SK-N-SH (cell line): Measurements from ENCODE around the gene CNTNAP1. TPM values are rescaled to one million over a fixed set of nuclear protein-coding genes. Genes with fewer than 3 reads are reported as not detected.
A peak's percentile ranks its signal among the peaks of the same experiment; 100 is the strongest.

Experiments used
- CTCF ChIA-PET: fragments of 300-600, 350-600 bp; formaldehyde crosslinking; extraction: SDS; loops from one replicate; lab custom pipeline; 2021; lab: Yijun Ruan, JAX
- POLR2A ChIA-PET: fragments of 350-600 bp; sonication (Branson Sonifier 250); formaldehyde crosslinking; extraction: SDS; loops from one replicate; lab custom pipeline; 2020; ENCODE audit warnings: antibody characterized with exemption, inconsistent platforms; lab: Yijun Ruan, JAX
- DNase-seq: peaks from one replicate; pipeline ENCODE4 v3.0.0; 2012
- H2AFZ ChIP-seq: fragments of 200-600 bp; sonication (generic); 2 replicates; pipeline ENCODE4 v1.8.1; 2016; ENCODE audit warnings: antibody characterized with exemption, mild to moderate bottlenecking, low read depth
- H3F3A ChIP-seq: fragments of 200-600 bp; sonication (generic); replicated peaks from 2 replicates; pipeline ENCODE3; 2016; ENCODE audit warnings: antibody characterized with exemption, mild to moderate bottlenecking; ENCODE audit not compliant: insufficient read depth
- H3K27ac ChIP-seq, 2 experiments: fragments of 200-500 bp in 1 of 2; fragments of 200-600 bp in 1 of 2; sonication (Bioruptor generic) in 1 of 2; sonication (generic), shearing (Covaris generic) in 1 of 2; 2 replicates each; pipeline versions ENCODE4 v1.5.1 to v1.6.1; 2014 to 2016; ENCODE audit warnings: low read depth in 2 of 2, inconsistent platforms in 1 of 2, low read length in 1 of 2, mild to moderate bottlenecking in 1 of 2, mixed read lengths in 1 of 2
- H3K27me3 ChIP-seq: fragments of 200-600 bp; sonication (generic), shearing (Covaris generic); 2 replicates; pipeline ENCODE4 v1.6.1; 2016; ENCODE audit warnings: mixed run types; ENCODE audit not compliant: insufficient read depth
- H3K36me3 ChIP-seq, 2 experiments: fragments of 200-500 bp in 1 of 2; fragments of 200-600 bp in 1 of 2; sonication (Bioruptor generic) in 1 of 2; sonication (generic) in 1 of 2; replicated peaks in 1 of 2; 2 replicates each; pipeline versions ENCODE3 to v1.5.1; 2014 to 2016; ENCODE audit warnings: low read length in 1 of 2, mild to moderate bottlenecking in 1 of 2; ENCODE audit not compliant: insufficient read depth in 2 of 2, control insufficient read depth in 1 of 2
- H3K4me1 ChIP-seq, 2 experiments: fragments of 200-500 bp in 1 of 2; fragments of 200-600 bp in 1 of 2; sonication (Bioruptor generic) in 1 of 2; sonication (generic), shearing (Covaris generic) in 1 of 2; 2 replicates each; pipeline versions ENCODE4 v1.5.1 to v1.6.1; 2014 to 2016; ENCODE audit warnings: low read depth in 1 of 2, low read length in 1 of 2, mixed run types in 1 of 2; ENCODE audit not compliant: insufficient read depth in 2 of 2, control insufficient read depth in 1 of 2
- H3K4me2 ChIP-seq: fragments of 200-600 bp; sonication (generic), shearing (Covaris generic); 2 replicates; pipeline ENCODE4 v1.6.1; 2017; ENCODE audit warnings: mixed run types
- H3K4me3 ChIP-seq, 2 experiments: fragments of 200-500 bp in 1 of 2; fragments of 200-600 bp in 1 of 2; sonication (Bioruptor generic) in 1 of 2; sonication (generic), shearing (Covaris generic) in 1 of 2; 2 replicates each; pipeline versions ENCODE4 v1.5.1 to v1.8.1; 2014 to 2016; ENCODE audit warnings: low read depth in 2 of 2, inconsistent platforms in 1 of 2, low read length in 1 of 2, mild to moderate bottlenecking in 1 of 2, mixed read lengths in 1 of 2, moderate library complexity in 1 of 2
- H3K79me2 ChIP-seq: fragments of 200-600 bp; sonication (generic); 2 replicates; pipeline ENCODE4 v1.8.1; 2017; ENCODE audit warnings: mild to moderate bottlenecking; ENCODE audit not compliant: insufficient read depth
- H3K9ac ChIP-seq: fragments of 200-600 bp; sonication (generic); 2 replicates; pipeline ENCODE4 v1.6.1; 2017; ENCODE audit warnings: mixed run types
- H3K9me2 ChIP-seq: fragments of 200-600 bp; sonication (generic); 2 replicates; pipeline ENCODE4 v1.6.1; 2017; ENCODE audit warnings: mixed run types
- H3K9me3 ChIP-seq: fragments of 200-600 bp; sonication (generic); 2 replicates; pipeline ENCODE4 v1.6.1; 2017; ENCODE audit warnings: mixed run types, mild to moderate bottlenecking, moderate library complexity
- H4K20me1 ChIP-seq: fragments of 200-600 bp; sonication (generic); 2 replicates; pipeline ENCODE4 v1.6.1; 2017; ENCODE audit warnings: mild to moderate bottlenecking, mixed run types; ENCODE audit not compliant: insufficient read depth
- CHD2 ChIP-seq: fragments of 150-350 bp; IDR thresholded peaks from 2 replicates; pipeline ENCODE4 v1.6.1; 2018; ENCODE audit warnings: low read length; ENCODE audit not compliant: partially characterized antibody
- EP300 ChIP-seq, 2 experiments: IDR thresholded peaks; 2 replicates each; pipeline versions ENCODE4 v1.4.0 to v1.6.1; 2012; ENCODE audit warnings: borderline replicate concordance in 1 of 2, low read depth in 1 of 2, low read length in 1 of 2
- EZH2phosphoT487 ChIP-seq: fragments of 200-600 bp; sonication (generic); IDR thresholded peaks from 2 replicates; pipeline ENCODE4 v1.6.1; 2017; ENCODE audit warnings: low read depth, mixed run types, mild to moderate bottlenecking, antibody characterized with exemption, moderate library complexity, borderline replicate concordance
- FOSL2 ChIP-seq: IDR thresholded peaks from 2 replicates; pipeline ENCODE4 v1.4.0; 2012; ENCODE audit warnings: low read depth, mild to moderate bottlenecking, moderate library complexity, borderline replicate concordance
- FOXJ3 ChIP-seq: sonication (generic); formaldehyde crosslinking; IDR thresholded peaks from 2 replicates; pipeline ENCODE4 v1.5.1; 2020; ENCODE audit warnings: mild to moderate bottlenecking, missing genetic modification reagents
- FOXM1 ChIP-seq: IDR thresholded peaks from 2 replicates; pipeline ENCODE4 v1.4.0; 2012; ENCODE audit warnings: low read depth, mild to moderate bottlenecking
- GATA2 ChIP-seq: sonication (generic); formaldehyde crosslinking; IDR thresholded peaks from 2 replicates; pipeline ENCODE4 v1.5.0; 2020; ENCODE audit warnings: mild to moderate bottlenecking, missing genetic modification reagents
- JUND ChIP-seq: IDR thresholded peaks from 2 replicates; pipeline ENCODE4 v1.4.0; 2012
- NRF1 ChIP-seq: IDR thresholded peaks from 2 replicates; pipeline ENCODE4 v1.6.1; 2012; ENCODE audit warnings: low read depth, mild to moderate bottlenecking, low read length
- POLR2AphosphoS5 ChIP-seq: IDR thresholded peaks from 2 replicates; pipeline ENCODE4 v1.6.1; 2012; ENCODE audit warnings: low read depth, low read length
- RCOR1 ChIP-seq: fragments of 150-350 bp; IDR thresholded peaks from 2 replicates; pipeline ENCODE4 v1.6.1; 2017; ENCODE audit warnings: antibody characterized with exemption, low read length
- RFX5 ChIP-seq: IDR thresholded peaks from 2 replicates; pipeline ENCODE4 v1.6.1; 2012; ENCODE audit warnings: mild to moderate bottlenecking, improper control_type of control experiment, low read length
- RXRA ChIP-seq: IDR thresholded peaks from 2 replicates; pipeline ENCODE4 v1.4.0; 2012; ENCODE audit warnings: low read depth, mild to moderate bottlenecking, borderline replicate concordance
- SIN3A ChIP-seq: IDR thresholded peaks from 2 replicates; pipeline ENCODE4 v1.6.1; 2012; ENCODE audit warnings: low read depth, mild to moderate bottlenecking, low read length, moderate library complexity, borderline replicate concordance
- SMC3 ChIP-seq: IDR thresholded peaks from 2 replicates; pipeline ENCODE4 v1.6.1; 2012; ENCODE audit warnings: low read depth, low read length, improper control_type of control experiment
- YY1 ChIP-seq: IDR thresholded peaks from 2 replicates; pipeline ENCODE4 v1.4.0; 2012; ENCODE audit warnings: low read depth, mild to moderate bottlenecking
- ZBTB33 ChIP-seq: IDR thresholded peaks from 2 replicates; pipeline ENCODE4 v1.4.0; 2012; ENCODE audit warnings: low read depth, borderline replicate concordance
- WGBS: methylation state at CpG from one replicate; pipeline ENCODE4 v1.1.6; 2017; ENCODE audit warnings: low lambda C conversion rate; 5-methylcytosine and 5-hydroxymethylcytosine counted together
- polyA plus RNA-seq, 3 experiments: library from polyadenylated mRNA; depleted of rRNA; stranded (reverse); fragments of >200 nt; gene quantifications; 2 replicates each; pipeline ENCODE4 v1.2.3, GENCODE V29; 2012
- TF ChIP-seq, protein P1 (sequence below): fragments of 150-350 bp; IDR thresholded peaks from 2 replicates; pipeline ENCODE4 v1.6.1; 2017; ENCODE audit warnings: antibody characterized with exemption, low read length, low read depth, borderline replicate concordance

The CNTNAP1 gene
- polyA plus RNA-seq, 1 of the 3 experiments (the other 2 are of a cell fraction) = 92.7 TPM

DNA sequence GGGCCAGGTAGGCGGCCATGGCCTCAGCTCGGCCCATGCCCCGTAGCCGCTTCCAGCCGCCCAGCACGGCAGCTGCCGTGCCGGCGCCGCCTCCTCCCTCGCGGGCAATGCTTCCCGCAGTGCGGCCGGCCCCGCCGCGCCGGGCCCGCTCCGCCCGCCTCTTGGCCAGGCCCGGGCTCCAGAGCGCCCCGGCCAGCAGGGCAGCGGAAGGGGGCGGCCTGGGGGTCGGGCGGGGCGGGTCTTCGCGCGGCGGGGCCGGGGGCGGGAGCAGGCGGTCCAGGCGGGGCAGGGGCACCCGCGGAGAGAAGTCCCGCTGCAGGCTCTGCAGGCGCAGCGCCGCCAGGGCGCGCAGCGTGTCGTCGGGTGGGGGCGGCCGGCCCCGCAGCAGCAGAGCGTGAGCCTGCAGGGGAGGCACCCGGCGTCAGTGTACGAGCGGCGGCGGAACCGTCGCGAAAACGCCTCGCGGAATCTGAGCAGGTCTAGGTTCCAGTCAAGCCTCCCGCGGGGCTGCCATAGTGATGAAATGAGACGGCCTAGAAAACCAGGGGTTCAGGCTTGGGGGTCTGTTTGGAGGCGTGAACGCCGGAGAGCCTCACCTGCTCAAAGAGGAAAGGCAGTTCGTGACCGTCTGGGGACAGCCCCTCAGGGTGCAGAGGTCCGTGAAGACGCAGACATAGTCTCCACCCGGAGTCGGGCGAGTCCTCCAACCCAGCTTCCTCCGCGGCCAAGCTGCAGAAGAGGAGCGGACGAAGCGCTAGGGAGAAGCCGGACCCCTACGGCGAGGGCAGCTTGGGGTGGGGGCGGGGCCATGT is 12.1 kb upstream of the CNTNAP1 start:
- Histone ChIP-seq H3K27me3 (no peaks in the 10 kb centered on the region), H3K4me1 (peaks cover 17 to 44% of the 10 kb centered on the region in 2 experiments), H3F3A (peaks cover 18% of the 10 kb centered on the region), H3K79me2 (peaks cover 30% of the 10 kb centered on the region), H2AFZ (no peak overlapping the region), H3K4me2 (no peak overlapping the region), H3K36me3 (peaks cover 32 to 58% of the 10 kb centered on the region in 2 experiments), H3K9me2 (no peaks in the 10 kb centered on the region), H4K20me1 (peaks cover 18% of the 10 kb centered on the region), H3K4me3 (no peak overlapping the region), H3K9ac (no peak overlapping the region), H3K9me3 (no peaks in the 10 kb centered on the region), H3K27ac (peak overlapping the region in 1 of 2 experiments; percentile 69; a peak in 1 of 4 replicates)
- POLR2A ChIA-PET = no interaction called here
- TF ChIP-seq RXRA = no peak
- DNase-seq = peak; percentile 29
- WGBS = 96% methylated on average over 81 of the region's 87 CpGs
- CTCF ChIA-PET = interaction anchor here (1.2 to 6.2 kb wide), 5 partner anchors 9 to 92 kb away, joined by 3 to 37 read pairs (median 4); partner anchors contain the start of gene PSMC3IP

DNA sequence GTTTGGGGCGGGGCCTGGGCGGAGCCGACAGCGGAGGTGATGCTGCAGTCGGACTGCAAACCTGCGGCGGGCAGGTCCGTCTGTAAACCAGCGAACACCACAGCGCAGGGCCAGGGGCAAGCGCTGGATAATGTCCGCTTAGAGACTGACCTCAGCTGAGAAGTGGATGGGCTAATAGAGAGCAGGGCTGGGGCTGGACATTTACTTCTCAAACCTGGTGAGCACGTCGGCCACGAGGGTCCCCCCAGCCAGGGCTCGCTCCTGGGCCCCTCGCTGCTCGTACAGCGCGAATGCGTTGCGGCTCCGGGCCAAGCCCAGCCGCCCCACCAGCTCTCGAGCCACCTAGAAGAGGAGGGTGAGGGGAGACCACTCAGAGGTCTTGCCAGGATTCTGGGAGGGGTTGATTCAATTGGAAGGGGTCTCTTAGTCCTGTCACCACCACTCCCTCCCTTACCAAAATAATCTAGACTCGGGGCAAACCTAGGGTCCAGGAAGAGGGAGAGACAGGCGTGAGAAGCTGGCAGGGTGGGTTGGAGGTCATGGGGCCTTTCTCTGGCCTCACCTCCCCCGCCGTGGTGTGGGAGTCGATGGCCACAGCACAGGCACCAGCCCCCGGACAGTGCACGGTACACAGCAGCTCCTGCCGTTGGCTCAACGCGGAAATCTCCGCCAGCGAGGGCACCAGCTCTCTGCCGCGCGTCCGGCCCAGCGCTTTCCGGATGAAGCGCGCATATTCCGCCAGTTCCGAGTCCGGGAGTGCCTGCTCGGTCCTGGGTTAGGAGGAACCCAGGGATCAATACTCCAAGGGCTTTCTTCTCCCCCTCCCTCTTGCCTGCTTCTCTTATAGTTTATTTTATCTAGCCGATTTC is 11.3 kb upstream of the CNTNAP1 start:
- no peaks in the 10 kb centered on the region for H3K9me2 ChIP-seq
- H4K20me1 ChIP-seq = peaks cover 26% of the 10 kb centered on the region
- H3K79me2 ChIP-seq = peaks cover 36% of the 10 kb centered on the region
- H2AFZ ChIP-seq = no peak overlapping the region
- no peaks in the 10 kb centered on the region for H3K27me3 ChIP-seq
- no peak overlapping the region for H3K4me3 ChIP-seq
- H3K9ac ChIP-seq = no peak overlapping the region
- POLR2A ChIA-PET = interaction anchor here (1.0 kb wide), 1 partner anchor 10 kb away, joined by 4 read pairs; no protein-coding TSS in a partner anchor
- WGBS = 96% methylated on average over 34 of the region's 50 CpGs
- peaks cover 18% of the 10 kb centered on the region for H3F3A ChIP-seq
- DNase-seq = peak; percentile 58
- CTCF ChIA-PET = interaction anchor here (0.7 to 6.2 kb wide), 5 partner anchors 9 to 93 kb away, joined by 4 to 37 read pairs (median 4); partner anchors contain the start of gene PSMC3IP
- peaks cover 32 to 52% of the 10 kb centered on the region in 2 experiments for H3K36me3 ChIP-seq
- H3K27ac ChIP-seq = no peak overlapping the region; a peak in 1 of 4 replicates
- H3K4me2 ChIP-seq = no peak overlapping the region
- no peaks in the 10 kb centered on the region for H3K9me3 ChIP-seq
- peaks cover 17 to 49% of the 10 kb centered on the region in 2 experiments for H3K4me1 ChIP-seq
- TF ChIP-seq CHD2 = no peak
- TF ChIP-seq FOXJ3 (CRISPR knock-in tag) = no peak
- no peak for TF ChIP-seq SMC3
- no peak for TF ChIP-seq RCOR1
- no peak for TF ChIP-seq RFX5
- no peak for TF ChIP-seq POLR2AphosphoS5
- TF ChIP-seq EP300 (IDR thresholded peaks at IDR 0.05; ENCODE audit: borderline replicate concordance in 1 of 2, low read depth in 1 of 2, low read length in 1 of 2) = no peak
- TF ChIP-seq YY1 = no peak
- TF ChIP-seq ZBTB33 = no peak
- TF ChIP-seq, protein P1, sequence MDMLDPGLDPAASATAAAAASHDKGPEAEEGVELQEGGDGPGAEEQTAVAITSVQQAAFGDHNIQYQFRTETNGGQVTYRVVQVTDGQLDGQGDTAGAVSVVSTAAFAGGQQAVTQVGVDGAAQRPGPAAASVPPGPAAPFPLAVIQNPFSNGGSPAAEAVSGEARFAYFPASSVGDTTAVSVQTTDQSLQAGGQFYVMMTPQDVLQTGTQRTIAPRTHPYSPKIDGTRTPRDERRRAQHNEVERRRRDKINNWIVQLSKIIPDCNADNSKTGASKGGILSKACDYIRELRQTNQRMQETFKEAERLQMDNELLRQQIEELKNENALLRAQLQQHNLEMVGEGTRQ = no peak
- TF ChIP-seq EZH2phosphoT487 = no peak
- no peak for TF ChIP-seq GATA2 (CRISPR knock-in tag)
- TF ChIP-seq NRF1 = no peak
- no peak for TF ChIP-seq FOSL2
- no peak for TF ChIP-seq FOXM1
- no peak for TF ChIP-seq JUND
- TF ChIP-seq SIN3A = no peak
- no peak for TF ChIP-seq RXRA
